Uterus (tissue), 4 donors: ENCODE data around the gene FRRS1L. TPM values are rescaled to one million over a fixed set of nuclear protein-coding genes. Genes with fewer than 3 reads are reported as not detected.

Experiments
- DNase-seq, 2 donors: peaks; one replicate each; pipeline ENCODE4 v3.0.0-alpha.2; 2019 to 2020
- H3K27ac ChIP-seq, 2 donors: fragments of 200-600 bp; sonication (generic); 1 replicate in 1 of 2; 2 replicates in 1 of 2; pipeline ENCODE4 v1.5.1; 2016 to 2018
- H3K27me3 ChIP-seq, 2 donors: fragments of 200-600 bp; sonication (generic); one replicate each; pipeline ENCODE4 v1.5.1; 2018 to 2019; ENCODE audit warnings: control low read depth in 1 of 2
- H3K36me3 ChIP-seq, 2 donors: fragments of 200-600 bp; sonication (generic); one replicate each; pipeline ENCODE4 v1.5.1; 2019; ENCODE audit warnings: control low read depth in 1 of 2
- H3K4me1 ChIP-seq, 2 donors: fragments of 200-600 bp; sonication (generic); one replicate each; pipeline ENCODE4 v1.5.1; 2018 to 2019; ENCODE audit warnings: control low read depth in 1 of 2
- H3K4me3 ChIP-seq, 2 donors: fragments of 200-600 bp; sonication (generic); 1 replicate in 1 of 2; 2 replicates in 1 of 2; pipeline ENCODE4 v1.5.1; 2018 to 2019; ENCODE audit warnings: mild to moderate bottlenecking in 1 of 2
- H3K9me3 ChIP-seq, 2 donors: fragments of 200-600 bp; sonication (generic); one replicate each; pipeline ENCODE4 v1.5.1; 2019; ENCODE audit warnings: control low read depth in 1 of 2
- POLR2A ChIP-seq, 2 donors: fragments of 450-650 bp; IDR thresholded peaks; one replicate each; pipeline ENCODE4 v1.6.1; 2016; ENCODE audit warnings: antibody characterized with exemption in 2 of 2, mild to moderate bottlenecking in 1 of 2, moderate library complexity in 1 of 2
- intact Hi-C: fragments of 100-400 bp; cut with DNase I; formaldehyde crosslinking; loops from one replicate; pipeline ENCODE4 v1.15.1; 2023; ENCODE audit warnings: low total_unique reads
- total RNA-seq, 4 donors: library from RNA; depleted of rRNA in 3 of 4; stranded (reverse); fragments of >200 nt in 3 of 4; gene quantifications; one replicate each; pipeline versions ENCODE4 v1.1.0 to v1.2.4, GENCODE V29; 2014 to 2023
- TF ChIP-seq, protein P1 (sequence below), 4 experiments: fragments of 200-600 bp in 2 of 4; fragments of 450-650 bp in 2 of 4; sonication (generic) in 2 of 4; IDR thresholded peaks; one replicate each; pipeline ENCODE4 v1.5.1; 2016 to 2019; ENCODE audit warnings: antibody characterized with exemption in 4 of 4, mild to moderate bottlenecking in 2 of 4, moderate library complexity in 1 of 4
- donor health status: DM: yes; HTN: yes; CAD: no.

The FRRS1L gene
- total RNA-seq, 4 donors from 2014 or later = under 0.01 to 10.9 (median 10.1) TPM

GRCh38 chr9:109182940-109183798 is 16.1 kb upstream of the FRRS1L start:
- no peaks in the 10 kb centered on the region for H3K9me3 ChIP-seq
- DNase-seq = no peak
- H3K27ac ChIP-seq = no peak overlapping the region
- intact Hi-C loops = no loop called here
- no peaks in the 10 kb centered on the region for H3K27me3 ChIP-seq
- no peak for TF ChIP-seq POLR2A (IDR thresholded peaks at IDR 0.05)
- TF ChIP-seq, protein P1, sequence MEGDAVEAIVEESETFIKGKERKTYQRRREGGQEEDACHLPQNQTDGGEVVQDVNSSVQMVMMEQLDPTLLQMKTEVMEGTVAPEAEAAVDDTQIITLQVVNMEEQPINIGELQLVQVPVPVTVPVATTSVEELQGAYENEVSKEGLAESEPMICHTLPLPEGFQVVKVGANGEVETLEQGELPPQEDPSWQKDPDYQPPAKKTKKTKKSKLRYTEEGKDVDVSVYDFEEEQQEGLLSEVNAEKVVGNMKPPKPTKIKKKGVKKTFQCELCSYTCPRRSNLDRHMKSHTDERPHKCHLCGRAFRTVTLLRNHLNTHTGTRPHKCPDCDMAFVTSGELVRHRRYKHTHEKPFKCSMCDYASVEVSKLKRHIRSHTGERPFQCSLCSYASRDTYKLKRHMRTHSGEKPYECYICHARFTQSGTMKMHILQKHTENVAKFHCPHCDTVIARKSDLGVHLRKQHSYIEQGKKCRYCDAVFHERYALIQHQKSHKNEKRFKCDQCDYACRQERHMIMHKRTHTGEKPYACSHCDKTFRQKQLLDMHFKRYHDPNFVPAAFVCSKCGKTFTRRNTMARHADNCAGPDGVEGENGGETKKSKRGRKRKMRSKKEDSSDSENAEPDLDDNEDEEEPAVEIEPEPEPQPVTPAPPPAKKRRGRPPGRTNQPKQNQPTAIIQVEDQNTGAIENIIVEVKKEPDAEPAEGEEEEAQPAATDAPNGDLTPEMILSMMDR (IDR thresholded peaks at IDR 0.05) = no peak
- no peak overlapping the region for H3K4me3 ChIP-seq
- H3K4me1 ChIP-seq = no peaks in the 10 kb centered on the region
- H3K36me3 ChIP-seq = no peaks in the 10 kb centered on the region

- Histone ChIP-seq H3K36me3 (no peaks in the 10 kb centered on the region), H3K27ac (no peak overlapping the region), H3K27me3 (no peaks in the 10 kb centered on the region), H3K9me3 (no peaks in the 10 kb centered on the region), H3K4me1 (no peaks in the 10 kb centered on the region), H3K4me3 (no peak overlapping the region)
- no peak for DNase-seq
- intact Hi-C loops = no loop called here
- TF ChIP-seq, protein P1 (IDR thresholded peaks at IDR 0.05) = no peak
- TF ChIP-seq POLR2A (IDR thresholded peaks at IDR 0.05) = no peak
These were observed 15.5 kb upstream of the FRRS1L start for GRCh38 chr9:109182550-109182939.

- intact Hi-C loops = no loop called here
- H3K27ac ChIP-seq = no peak overlapping the region
- no peak for DNase-seq
- TF ChIP-seq, protein P1 (IDR thresholded peaks at IDR 0.05) = no peak
- TF ChIP-seq POLR2A (IDR thresholded peaks at IDR 0.05) = no peak
- no peaks in the 10 kb centered on the region for H3K27me3 ChIP-seq
- no peaks in the 10 kb centered on the region for H3K4me1 ChIP-seq
- H3K4me3 ChIP-seq = no peak overlapping the region
- H3K36me3 ChIP-seq = no peaks in the 10 kb centered on the region
- no peaks in the 10 kb centered on the region for H3K9me3 ChIP-seq
These were observed 14.2 kb upstream of the FRRS1L start for GRCh38 chr9:109181284-109181683.

- TF ChIP-seq, protein P1 (IDR thresholded peaks at IDR 0.05) = no peak
- TF ChIP-seq POLR2A (IDR thresholded peaks at IDR 0.05) = no peak
- intact Hi-C loops = no loop called here
- Histone ChIP-seq H3K9me3 (no peaks in the 10 kb centered on the region), H3K4me3 (no peak overlapping the region), H3K36me3 (no peaks in the 10 kb centered on the region), H3K27me3 (no peaks in the 10 kb centered on the region), H3K27ac (no peak overlapping the region), H3K4me1 (no peaks in the 10 kb centered on the region)
- no peak for DNase-seq
These were observed 12.9 kb upstream of the FRRS1L start for GRCh38 chr9:109179801-109180523.

GRCh38 chr9:109176963-109177362 is 9.9 kb upstream of the FRRS1L start:
- no peaks in the 10 kb centered on the region for H3K9me3 ChIP-seq
- no peaks in the 10 kb centered on the region for H3K27me3 ChIP-seq
- intact Hi-C loops = no loop called here
- no peak for DNase-seq
- H3K4me1 ChIP-seq = no peaks in the 10 kb centered on the region
- no peak overlapping the region for H3K4me3 ChIP-seq
- H3K36me3 ChIP-seq = no peaks in the 10 kb centered on the region
- no peak overlapping the region for H3K27ac ChIP-seq
- TF ChIP-seq, protein P1 (IDR thresholded peaks at IDR 0.05) = no peak
- TF ChIP-seq POLR2A (IDR thresholded peaks at IDR 0.05) = no peak
